ENCODE results near the gene TSR2. TPM values are rescaled to one million over a fixed set of nuclear protein-coding genes. Genes with fewer than 3 reads are reported as not detected.
"Not testable (repeated sequence)": the region's sequence is repeated elsewhere in the genome, so short reads cannot be mapped to it uniquely, and the experiment has no call there.

The TSR2 gene
- total RNA-seq, 1 donor from 2014 or later: 39.3 TPM

DNA sequence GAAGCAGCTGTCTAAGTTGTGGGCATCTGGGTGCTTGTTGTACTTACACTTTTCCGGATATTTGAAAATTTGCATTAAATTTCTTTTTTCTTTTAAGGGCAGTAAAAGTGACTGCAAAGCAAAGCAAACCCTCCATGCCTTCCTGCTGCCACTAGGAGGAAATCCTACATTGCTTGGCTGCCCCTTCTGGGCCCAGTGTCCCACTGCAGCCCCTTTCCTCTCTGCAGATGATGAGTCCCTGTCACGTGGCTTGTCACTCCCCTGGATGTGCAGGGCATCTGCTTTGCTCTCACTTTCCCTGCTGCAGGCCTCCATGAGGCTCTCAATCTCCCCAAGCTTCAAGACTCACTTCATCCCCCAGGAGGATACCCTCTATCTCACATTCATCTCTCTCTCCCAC, 12.7 kb downstream of the TSR2 start:
- DNase-seq (ENCODE audit: low spot score) (no peak), ATAC-seq (no peak)
- intact Hi-C loops (cut with DNase I): no loop called here

DNA sequence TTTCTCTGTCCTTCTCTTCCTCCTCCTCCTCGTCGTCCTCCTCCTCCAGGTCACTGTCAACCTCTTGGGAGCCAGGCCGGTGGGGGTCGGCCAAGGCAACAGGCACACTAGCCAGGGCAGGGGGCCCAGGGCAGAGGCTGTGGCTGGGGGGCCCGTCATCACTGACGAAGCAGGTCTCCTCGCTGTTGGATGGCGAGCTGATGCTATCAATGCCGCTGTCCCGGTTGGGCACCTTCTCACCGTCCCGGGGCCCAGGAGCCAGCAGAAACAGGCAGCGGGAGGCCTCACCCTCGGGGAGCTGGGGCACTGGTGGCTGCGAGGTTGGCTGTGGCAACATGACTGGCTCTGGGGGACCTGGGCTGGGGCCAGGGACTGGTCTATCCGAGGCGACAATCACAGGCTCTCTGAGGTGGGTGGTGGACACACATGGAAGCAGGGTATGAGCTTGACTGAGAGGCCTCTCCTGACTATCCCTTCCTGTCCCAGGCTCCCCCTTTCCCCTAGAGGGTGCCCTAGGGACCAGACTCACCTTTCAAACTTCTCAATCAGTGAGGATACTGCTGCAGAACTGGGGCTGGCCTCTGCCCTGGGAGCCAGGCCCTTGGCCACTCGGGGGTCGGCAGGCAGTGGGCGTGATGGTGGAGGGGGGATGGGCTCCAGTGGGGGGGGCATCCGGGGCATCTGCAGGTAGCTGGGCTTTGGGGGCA, 30.0 kb downstream of the TSR2 start:
- ATAC-seq: no peak
- no peak for DNase-seq (ENCODE audit: low spot score)
- intact Hi-C loops (cut with DNase I): no loop called here

DNA sequence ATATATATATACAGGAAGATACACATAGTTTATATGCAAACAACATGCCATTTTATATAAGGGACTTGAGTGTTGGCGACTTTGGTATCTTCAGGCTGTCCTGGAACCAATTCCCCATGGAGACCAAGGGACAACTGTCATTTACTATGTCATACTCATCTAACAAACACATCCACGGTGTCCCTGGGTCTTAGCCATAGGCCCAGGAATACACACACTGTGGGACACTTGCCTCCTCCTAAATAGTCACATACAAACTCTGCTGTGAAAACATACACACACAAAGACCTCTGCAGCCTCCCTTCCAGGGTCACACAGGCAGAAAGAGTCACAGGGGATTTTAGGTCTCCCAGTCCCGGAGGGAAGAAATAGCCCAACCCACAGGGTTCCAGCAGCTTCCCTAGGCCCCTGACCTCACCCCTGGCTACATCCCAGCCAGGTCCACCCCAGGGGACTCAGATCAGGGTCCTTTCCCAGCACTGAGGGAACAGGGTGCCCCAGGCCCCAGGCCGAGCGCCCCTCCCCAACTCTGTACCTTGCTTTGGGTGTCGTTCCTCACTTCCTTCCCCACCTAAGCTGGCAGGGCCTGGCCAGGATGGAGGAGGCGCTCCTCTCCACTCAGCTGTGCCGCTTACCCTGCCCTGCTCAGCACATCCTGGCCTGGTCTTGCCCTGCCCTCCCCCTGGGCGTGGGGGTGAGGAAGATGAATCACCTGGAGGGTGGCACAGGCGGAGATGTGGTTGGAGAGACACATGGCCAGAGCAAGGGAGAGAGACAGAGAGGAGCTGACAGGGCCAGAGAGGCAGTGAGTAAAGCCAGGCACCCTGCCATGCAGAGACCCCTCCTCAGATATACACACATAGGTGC, 34.0 kb downstream of the TSR2 start:
- ATAC-seq (no peak), DNase-seq (ENCODE audit: low spot score) (no peak)
- intact Hi-C loops (cut with DNase I): no loop called here

DNA sequence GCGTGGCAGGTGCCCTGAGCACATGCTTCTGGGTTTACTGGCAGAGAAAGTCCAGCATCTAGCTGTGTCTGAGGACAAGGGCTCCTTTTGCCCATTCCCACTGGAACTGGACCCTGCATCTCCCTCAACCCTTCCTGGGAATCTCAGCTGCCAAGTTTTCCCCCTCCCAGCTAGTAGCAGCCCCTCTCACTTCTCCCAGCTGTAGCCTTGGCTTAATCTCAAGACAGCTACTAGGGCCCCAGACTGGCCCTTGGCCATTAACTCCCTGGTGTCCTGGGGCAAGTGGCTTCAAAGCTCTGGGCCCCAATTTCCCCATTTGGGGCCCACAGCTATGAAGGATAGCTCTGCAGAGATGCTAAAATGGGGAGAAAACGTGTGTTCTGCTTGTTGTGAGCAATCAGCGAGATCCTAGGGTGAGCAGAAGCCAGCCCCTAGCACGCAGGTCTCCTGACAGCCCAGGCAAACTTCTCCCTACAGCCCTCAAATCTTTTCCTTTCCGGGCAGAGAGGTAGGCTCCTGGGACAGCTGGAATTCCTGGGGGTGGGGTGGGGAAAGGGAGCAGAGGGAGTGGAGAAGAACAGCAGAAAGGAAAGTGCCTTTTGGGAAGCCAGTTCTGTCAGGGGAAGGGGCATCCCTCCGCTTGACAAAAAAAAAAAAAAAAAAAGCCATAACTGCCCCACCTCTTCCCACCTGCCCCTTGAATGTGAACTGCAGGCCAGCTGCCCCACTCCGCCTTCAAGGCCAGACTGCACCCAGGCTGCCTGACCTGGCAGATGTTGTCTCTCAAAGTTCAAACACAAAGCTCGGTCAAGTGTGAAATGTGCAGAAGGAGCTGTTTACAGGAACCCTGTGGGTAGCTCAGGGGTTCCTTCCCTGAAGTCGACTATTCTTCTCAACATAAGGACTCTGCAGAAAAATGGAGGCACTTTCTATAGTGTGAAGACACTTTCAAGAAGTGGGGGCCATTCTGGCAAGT, 39.2 kb downstream of the TSR2 start:
- ATAC-seq: no peak
- no peak for DNase-seq (ENCODE audit: low spot score)
- intact Hi-C loops (cut with DNase I): no loop called here

DNA sequence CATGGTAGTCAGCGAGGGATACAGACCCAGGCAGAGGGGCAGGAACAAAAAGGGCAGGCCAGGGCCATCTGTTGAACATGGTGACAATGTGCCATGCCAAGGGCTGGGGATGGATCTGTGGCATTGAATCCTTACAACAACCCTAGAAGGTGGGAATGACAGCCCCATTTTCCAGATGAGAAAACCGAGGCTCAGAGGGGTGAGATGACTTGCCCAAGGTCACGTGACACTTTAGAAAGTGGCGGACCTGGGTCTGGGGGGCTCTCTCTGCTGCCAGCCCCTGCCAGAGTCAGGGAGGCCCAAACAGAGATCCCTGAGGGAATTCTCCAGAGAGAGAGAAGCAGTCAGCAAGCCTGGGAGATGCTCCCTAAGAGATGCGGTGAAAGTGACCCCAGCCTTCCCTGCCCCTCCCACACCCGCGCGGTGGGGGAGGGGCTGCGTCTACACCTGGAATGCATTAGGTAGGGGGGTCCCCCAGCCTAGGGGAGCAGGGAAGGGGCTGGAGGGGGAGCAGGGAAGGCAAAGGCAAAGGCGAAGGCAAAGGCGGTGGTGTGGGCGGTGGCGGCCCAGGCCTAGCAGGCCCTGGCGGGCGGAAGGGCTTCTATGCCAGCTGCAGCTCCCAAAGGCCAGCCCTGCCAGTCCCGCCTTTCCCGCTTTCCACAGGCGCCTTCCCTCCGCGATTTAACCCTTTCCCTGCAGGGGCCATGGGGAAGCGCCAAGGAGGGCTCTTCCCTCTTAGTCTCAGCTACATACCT, 42.8 kb downstream of the TSR2 start:
- DNase-seq (ENCODE audit: low spot score): no peak
- ATAC-seq: peak; percentile 38
- intact Hi-C loops (cut with DNase I): no loop called here

DNA sequence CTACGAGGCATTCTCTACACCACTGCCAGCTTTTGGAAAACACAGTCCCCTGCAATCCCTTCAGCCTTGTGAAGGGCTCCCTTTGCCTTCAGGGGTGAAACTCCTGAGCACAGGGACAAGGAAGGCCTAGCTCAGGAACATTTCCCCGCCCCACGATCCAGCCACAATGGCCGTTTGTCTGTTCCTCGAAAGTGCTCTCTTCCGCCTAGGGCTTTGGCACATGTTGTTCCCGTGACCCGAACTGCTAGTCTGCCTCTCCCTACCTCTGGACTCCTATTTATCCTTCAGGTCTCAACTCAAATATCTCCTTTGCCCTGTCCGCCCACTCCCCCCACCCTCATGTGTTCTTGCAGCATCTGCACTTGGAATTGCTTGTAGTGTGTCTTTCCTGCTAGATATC, 43.7 kb downstream of the TSR2 start:
- intact Hi-C loops (cut with DNase I): no loop called here
- DNase-seq (ENCODE audit: low spot score) (no peak), ATAC-seq (peak; percentile 53)

DNA sequence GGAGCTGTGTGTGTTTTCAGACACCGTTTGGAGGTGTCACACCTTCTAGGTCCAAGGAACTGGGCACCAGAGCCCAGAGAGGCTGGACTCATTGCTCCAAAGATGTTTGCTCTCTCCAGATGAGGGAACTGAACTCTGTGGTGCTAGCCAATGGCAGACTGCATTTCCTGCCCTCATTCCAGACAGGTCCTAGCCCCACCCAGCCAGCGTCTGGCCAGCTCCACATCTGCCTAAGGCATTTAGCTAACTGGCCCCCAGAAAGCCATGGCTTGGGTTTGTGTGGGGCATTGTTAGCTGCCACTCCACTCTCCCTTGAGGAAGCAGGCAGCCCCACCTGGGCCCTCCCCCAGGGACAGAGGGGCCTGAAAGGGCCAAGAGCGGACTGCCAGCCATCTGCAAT, 44.5 kb downstream of the TSR2 start:
- no peak for ATAC-seq
- DNase-seq (ENCODE audit: low spot score): no peak
- intact Hi-C loops (cut with DNase I): no loop called here

DNA sequence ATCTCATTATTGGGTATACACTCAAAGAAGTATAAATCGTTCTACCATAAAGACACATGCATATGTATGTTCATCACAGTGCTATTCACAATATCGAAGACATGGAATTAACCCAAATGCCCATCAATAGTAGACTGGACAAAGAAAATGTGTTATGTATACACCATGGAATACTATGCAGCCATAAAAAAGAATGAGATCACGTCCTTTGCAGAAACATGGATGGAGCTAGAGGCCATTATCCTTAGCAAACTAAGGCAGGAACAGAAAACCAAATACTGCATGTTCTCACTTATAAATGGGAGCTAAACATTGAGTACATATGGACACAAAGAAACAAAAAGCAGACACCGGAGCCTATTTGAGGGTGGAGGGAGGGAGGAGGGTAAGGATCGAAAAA, 49.6 kb downstream of the TSR2 start:
- intact Hi-C loops (cut with DNase I); DNase-seq (ENCODE audit: low spot score); ATAC-seq: not testable (repeated sequence)

DNA sequence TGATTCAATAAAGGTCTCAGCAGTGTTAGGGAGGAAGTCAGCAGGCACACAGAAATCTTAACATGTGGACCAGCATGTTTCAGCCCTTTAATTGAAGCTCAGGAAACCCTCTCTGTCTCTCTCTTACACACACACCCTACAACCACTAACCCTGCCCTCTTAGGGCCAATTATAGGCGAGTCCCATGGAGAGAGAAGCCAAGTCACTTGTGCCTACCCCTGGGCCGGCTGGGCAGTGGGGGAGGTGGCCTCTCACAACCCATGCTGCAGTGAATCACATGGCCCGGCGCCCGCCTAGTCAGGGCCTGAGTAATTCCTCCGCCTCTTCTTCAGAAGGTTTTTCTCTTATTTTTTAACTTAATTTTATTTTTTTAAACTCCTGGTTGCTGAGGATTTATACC, 52.1 kb downstream of the TSR2 start:
- intact Hi-C loops (cut with DNase I): no loop called here
- DNase-seq (ENCODE audit: low spot score): no peak
- no peak for ATAC-seq

DNA sequence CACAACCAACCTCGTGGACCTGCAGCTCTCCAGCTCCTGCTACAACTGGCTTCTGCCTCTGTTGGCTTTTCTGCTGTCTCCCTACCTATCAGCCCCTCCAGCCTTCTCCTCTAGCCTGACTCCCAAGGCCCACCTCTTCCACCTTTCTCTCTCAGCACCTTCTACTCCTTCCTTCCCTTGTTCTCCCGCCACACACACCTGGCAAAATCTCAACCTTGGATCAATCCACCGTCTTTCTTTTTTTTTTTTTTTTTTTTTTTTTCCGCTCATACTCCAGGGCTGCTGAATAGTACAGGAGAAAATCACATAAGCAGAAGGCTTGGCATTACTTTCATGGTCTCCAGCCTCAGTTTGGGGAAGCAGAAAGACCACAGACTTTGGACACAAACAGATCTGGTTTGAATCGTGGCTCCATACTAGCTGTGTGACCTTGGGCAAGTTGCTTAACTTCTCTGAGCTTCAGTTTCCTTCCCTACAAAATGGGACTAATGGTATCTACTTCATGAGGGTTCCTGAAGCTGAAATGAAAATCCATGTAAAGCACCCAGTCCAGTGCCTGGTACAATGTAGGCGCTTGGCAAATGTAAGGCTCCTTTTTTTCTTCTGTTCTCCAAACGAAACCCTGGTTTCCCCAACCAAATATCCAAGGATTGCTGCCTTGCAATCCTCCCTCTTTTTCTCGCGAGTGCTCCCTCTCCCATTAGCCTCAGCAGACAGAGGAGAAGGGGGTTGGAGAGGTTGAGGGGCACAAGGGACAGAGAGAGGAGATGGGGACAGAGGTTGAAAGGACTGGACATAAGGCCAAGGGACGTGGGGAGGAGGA, 54.2 kb downstream of the TSR2 start:
- no peak for ATAC-seq

More for the DNA sequence above, 54.2 kb downstream of the TSR2 start:
- DNase-seq (ENCODE audit: low spot score): no peak
- intact Hi-C loops (cut with DNase I): no loop called here

Other genes with a start within 250 kb of the TSR2 start
- 2.4 TPM for gene WNK3, start 82.4 kb upstream of the TSR2 start, total RNA-seq
- 7.3 TPM for gene FGD1, start 55.8 kb downstream of the TSR2 start, total RNA-seq
- gene GNL3L, start 89.8 kb downstream of the TSR2 start, total RNA-seq: 27.7 TPM

Data from sciatic nerve (tissue), 2 donors.